GM18907 (cell line): ENCODE data around the gene OR52A5.

Experiments used
- ATAC-seq: cut with Tn5 transposase; IDR thresholded peaks from one replicate; pipeline ENCODE4 v1.9.1; 2021; ENCODE audit warnings: mild to moderate bottlenecking, moderate library complexity; ENCODE audit not compliant: unreplicated experiment

The OR52A5 gene

DNA sequence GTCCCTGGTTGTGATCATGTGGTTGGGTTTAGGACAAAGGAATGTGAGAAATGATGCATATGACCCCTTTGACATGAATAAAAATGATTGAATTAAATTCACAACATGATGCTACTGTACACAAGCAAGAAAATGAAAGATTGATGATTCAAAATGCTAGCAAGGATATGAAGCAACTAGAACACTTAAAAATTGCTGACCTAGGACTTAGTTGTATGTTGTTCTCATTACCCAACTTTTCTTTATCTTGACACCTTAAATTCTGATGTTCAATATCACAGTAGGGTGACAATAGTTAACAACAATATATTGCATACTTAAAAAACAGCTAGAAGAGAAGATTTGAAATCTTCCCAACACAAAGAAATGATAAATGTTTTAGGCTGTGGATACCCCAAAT, 20.6 kb downstream of the OR52A5 start:
- no peak for ATAC-seq

DNA sequence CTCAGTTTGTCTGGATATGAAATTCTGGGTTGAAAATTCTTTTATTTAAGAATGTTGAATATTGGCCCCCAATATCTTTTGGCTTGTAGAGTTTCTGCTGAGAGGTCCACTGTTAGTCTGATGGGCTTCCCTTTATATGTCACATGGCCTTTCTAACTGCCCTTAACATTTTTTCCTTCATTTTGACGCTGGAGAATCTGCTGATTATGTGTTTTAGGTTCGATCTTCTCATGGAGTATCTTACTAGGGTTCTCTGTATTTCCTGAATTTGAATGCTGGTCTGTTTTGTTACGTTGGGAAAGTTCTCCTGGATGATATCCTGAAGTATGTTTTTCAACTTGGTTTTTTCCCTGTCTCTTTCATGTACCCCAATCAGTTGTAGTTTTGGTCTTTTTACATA, 22.8 kb downstream of the OR52A5 start:
- ATAC-seq = no peak

DNA sequence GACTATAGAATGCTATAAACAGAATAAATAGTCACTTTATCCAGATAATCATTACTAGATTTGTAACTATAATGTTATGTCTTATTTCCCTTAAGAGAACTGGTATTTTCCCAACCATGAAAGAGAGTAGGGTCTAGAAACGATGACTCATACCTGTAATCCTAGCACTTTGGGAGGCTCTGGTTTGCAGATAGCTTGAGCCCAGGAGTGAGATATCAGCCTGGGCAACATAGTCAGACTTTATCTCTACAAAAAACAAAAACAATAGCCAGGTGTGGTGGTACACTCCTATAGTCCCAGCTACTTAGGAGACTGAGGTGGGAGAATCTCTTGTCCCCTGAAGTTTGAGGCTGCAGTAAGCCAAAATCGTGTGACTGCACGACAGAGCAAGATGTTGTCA, 30.9 kb downstream of the OR52A5 start:
- no peak for ATAC-seq

DNA sequence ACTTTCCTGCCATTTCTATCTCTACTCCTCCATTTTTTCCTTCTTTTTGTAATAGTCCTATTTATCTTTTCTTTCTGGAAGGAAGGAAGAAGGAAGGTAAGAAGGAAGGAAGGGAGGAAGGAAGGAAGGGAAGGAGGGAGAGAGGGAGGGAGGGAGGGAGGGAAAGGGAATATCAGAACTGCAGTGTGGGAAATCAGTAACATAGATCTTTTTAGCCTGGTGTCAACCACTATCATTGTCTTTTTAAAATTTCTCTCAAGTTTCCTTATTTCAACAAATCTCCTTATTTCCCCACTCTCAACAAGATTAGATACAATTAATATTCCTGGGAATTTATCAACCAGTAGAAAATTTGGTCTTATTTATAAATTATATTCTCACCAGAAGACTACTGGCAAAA, 35.1 kb downstream of the OR52A5 start:
- no peak for ATAC-seq

DNA sequence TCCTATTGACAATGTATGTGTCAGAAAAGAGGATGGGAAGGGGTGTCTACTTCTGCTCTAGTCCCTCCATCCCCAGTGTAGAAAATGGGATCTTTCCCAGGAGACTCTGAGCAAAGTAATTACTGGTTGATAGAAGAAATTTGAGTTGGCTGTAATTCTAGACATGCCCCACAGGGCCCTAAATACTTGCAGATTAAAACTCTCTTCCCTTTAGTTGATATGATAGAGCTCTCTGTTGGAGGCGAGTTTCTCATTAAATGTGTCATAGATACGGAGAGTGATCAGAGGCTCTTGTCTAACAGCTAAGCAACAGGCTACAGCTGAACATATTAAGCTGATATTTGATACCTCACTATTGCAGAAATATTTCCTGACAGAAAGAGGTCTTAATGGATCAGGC, 35.9 kb downstream of the OR52A5 start:
- no peak for ATAC-seq

DNA sequence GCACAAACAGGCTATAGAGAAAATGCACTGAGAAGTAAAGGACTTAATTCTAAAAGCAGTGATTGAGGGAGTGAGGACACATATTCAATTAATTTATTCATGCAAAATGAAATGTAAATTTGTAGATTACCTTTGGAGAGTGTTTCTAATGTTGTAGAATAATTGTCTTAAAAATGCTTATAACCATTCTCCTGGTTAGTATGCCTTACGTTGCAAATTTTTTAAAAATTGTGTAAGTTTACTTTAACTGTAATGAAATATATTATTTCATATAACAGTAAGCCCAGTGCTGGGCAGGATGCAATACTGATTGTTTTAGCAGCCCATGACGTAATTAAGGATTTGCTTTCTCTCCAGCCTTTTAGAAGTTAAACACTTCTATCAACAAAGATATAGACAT, 42.1 kb downstream of the OR52A5 start:
- ATAC-seq = no peak

DNA sequence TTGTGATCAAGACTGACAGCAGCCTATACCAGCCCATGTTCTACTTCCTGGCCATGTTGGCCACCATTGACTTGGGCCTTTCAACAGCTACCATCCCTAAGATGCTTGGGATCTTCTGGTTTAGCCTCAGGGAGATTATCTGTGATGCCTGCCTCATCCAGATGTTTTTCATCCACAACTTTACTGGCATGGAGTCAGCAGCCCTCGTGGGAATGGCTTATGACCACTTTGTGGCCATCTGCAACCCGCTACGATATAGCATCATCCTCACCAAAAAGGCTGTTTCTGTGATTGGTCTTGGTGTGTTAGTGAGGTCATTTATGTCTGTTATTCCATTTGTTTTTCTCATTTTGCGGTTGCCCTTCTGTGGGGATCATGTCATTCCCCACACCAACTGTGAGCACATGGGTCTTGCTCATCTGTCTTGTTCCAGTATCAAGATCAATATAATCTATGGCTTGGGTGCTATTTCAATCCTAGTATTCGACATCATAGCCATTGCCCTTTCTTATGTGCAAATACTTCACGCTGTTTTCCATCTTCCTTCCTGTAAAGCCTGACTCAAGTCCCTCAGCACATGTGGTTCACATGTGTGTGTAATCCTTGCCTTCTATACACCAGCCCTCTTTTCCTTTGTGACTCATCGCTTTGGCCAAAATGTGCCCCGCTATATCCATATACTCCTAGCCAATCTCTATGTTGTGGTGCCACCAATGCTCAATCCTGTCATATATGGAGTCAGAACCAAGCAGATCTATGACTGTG, 45.2 kb downstream of the OR52A5 start:
- no peak for ATAC-seq

DNA sequence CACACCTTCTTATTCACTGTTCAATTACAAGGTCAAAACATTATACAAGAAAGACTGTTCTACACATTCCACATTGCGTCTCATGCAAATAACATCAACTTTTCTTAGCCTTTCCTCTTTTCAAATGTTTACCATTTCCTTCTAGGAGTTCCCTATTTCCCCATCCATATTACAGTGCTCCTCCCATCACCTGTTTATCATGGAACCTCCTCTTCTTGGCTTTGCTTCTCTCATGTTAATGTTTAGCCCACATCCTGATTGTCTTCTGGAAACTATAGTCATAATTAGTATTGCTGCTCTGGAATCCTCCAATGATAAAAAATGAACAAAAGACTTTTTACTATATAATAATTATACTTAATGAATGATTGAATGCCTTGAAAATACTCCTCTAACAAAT, 47.5 kb downstream of the OR52A5 start:
- ATAC-seq = no peak

DNA sequence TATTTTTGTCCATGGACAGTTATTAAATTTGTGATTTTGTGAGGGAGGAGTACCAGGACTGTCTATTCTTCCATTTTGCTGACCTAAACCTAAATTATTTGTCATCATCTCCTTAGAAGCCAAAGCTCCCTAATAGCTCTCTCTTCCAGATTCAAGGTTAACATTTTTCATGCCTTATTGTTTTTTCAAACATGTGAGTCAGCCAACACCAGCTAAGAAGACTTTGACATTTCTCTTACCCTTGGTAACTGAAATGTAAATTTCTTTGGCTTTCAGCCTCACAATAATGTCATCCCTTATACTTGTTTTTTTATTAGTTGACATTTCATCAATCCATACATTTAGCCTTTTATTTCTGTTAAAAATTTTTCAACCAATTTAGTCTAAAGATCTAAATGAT, 49.6 kb downstream of the OR52A5 start:
- ATAC-seq = no peak

DNA sequence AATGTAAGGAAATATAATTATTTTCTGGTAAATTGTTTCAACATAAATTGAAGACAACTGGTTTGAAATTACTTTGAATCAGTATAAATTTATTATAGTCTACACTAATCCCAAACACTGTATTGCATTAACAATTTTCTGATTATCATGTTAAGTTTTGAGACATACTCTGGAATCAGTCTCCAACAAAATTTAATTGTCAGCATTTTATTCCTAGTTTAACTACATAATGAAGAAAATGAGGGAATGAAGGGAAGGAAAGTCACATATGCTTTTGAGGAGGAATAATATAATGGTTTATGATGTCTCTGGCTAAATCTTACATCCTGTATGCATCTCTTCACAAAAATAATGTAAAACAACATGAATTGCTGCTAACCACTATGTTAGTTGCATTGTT, 54.6 kb downstream of the OR52A5 start:
- ATAC-seq = no peak

DNA sequence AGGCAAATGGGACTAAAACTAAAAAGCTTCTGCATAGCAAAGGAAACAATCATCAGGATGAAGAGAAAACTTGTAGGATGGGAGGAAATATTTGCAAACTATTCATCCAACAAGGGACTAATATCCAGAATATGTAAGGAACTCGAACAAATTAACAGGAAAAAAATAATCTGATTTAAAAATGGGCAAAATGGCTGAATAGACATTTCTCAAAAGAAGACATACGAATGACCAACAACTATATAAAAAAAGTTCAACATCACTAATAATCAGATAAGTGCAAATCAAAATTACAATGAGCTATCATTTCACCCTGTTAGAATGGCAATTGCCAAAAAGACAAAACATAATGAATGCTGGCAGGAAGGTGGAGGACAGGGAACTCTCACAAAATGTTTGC, 56.8 kb downstream of the OR52A5 start:
- ATAC-seq = no peak
